SK-N-SH treated with all-trans-retinoic acid at 6 μM for 48 hours (cell line): Measurements from ENCODE around the gene SEC31B.

Experiments
- ATAC-seq: fragments of 200-7000 bp; cut with Tn5 transposase; 3 replicates; pipeline ENCODE4 v1.9.1; 2020; ENCODE audit warnings: mild to moderate bottlenecking, moderate library complexity
- ARNTL ChIP-seq: fragments of 450-650 bp; formaldehyde crosslinking; IDR thresholded peaks from 2 replicates; pipeline ENCODE4 v1.5.0; 2020; ENCODE audit warnings: low read depth, mild to moderate bottlenecking, moderate library complexity, borderline replicate concordance
- BACH2 ChIP-seq: fragments of 250-450 bp; sonication (Bioruptor Pico); IDR thresholded peaks from 2 replicates; pipeline ENCODE4 v1.9.0; 2021; ENCODE audit warnings: mild to moderate bottlenecking, borderline replicate concordance
- CSDC2 ChIP-seq: fragments of 250-450 bp; sonication (Bioruptor Pico); IDR thresholded peaks from 2 replicates; pipeline ENCODE4 v1.5.0; 2020; ENCODE audit warnings: mild to moderate bottlenecking, moderate library complexity
- GLIS3 ChIP-seq: fragments of 250-450 bp; sonication (Bioruptor Pico); IDR thresholded peaks from 2 replicates; pipeline ENCODE4 v1.5.0; 2020; ENCODE audit warnings: mild to moderate bottlenecking, moderate library complexity
- ISL1 ChIP-seq: fragments of 250-450 bp; sonication (Bioruptor Pico); IDR thresholded peaks from 2 replicates; pipeline ENCODE4 v2.1.2; 2022; ENCODE audit warnings: mild to moderate bottlenecking, moderate library complexity
- OSR1 ChIP-seq: fragments of 250-450 bp; sonication (Bioruptor Pico); IDR thresholded peaks from 2 replicates; pipeline ENCODE4 v1.8.0; 2022; ENCODE audit warnings: moderate library complexity, mild to moderate bottlenecking, inconsistent platforms
- PPARA ChIP-seq: fragments of 250-450 bp; sonication (Bioruptor Pico); IDR thresholded peaks from 2 replicates; pipeline ENCODE4 v1.5.0; 2020; ENCODE audit warnings: mild to moderate bottlenecking, borderline replicate concordance
- RARB ChIP-seq: fragments of 250-450 bp; sonication (Bioruptor Pico); IDR thresholded peaks from 2 replicates; pipeline ENCODE4 v1.8.0; 2021; ENCODE audit warnings: mild to moderate bottlenecking, moderate library complexity
- SNAI2 ChIP-seq: fragments of 250-450 bp; sonication (Bioruptor Pico); IDR thresholded peaks from 2 replicates; pipeline ENCODE4 v1.5.0; 2020; ENCODE audit warnings: mild to moderate bottlenecking, moderate library complexity
- TCF4 ChIP-seq: fragments of 250-450 bp; sonication (Bioruptor Pico); IDR thresholded peaks from 2 replicates; pipeline ENCODE4 v1.8.0; 2021; ENCODE audit warnings: mild to moderate bottlenecking, moderate library complexity, borderline replicate concordance
- TOX ChIP-seq: fragments of 250-450 bp; sonication (Bioruptor Pico); IDR thresholded peaks from 2 replicates; pipeline ENCODE4 v1.8.0; 2021; ENCODE audit warnings: mild to moderate bottlenecking, moderate library complexity, borderline replicate concordance
- ZC3H10 ChIP-seq: fragments of 250-450 bp; sonication (Bioruptor Pico); IDR thresholded peaks from 2 replicates; pipeline ENCODE4 v1.5.1; 2021; ENCODE audit warnings: mild to moderate bottlenecking, moderate library complexity
- ZFP3 ChIP-seq: fragments of 250-450 bp; sonication (Bioruptor Pico); IDR thresholded peaks from 2 replicates; pipeline ENCODE4 v1.5.0; 2020; ENCODE audit warnings: mild to moderate bottlenecking, moderate library complexity
- ZFP30 ChIP-seq: fragments of 450-650 bp; formaldehyde crosslinking; IDR thresholded peaks from 2 replicates; pipeline ENCODE4 v1.5.0; 2022; ENCODE audit warnings: mild to moderate bottlenecking, moderate library complexity
- ZNF70 ChIP-seq: fragments of 450-650 bp; formaldehyde crosslinking; IDR thresholded peaks from 2 replicates; pipeline ENCODE4 v1.5.0; 2020; ENCODE audit warnings: mild to moderate bottlenecking, moderate library complexity
- TF ChIP-seq, protein P1 (sequence below): fragments of 250-450 bp; sonication (Bioruptor Pico); IDR thresholded peaks from 2 replicates; pipeline ENCODE4 v1.5.1; 2021; ENCODE audit warnings: mild to moderate bottlenecking, moderate library complexity
- TF ChIP-seq, protein P2 (sequence below): fragments of 250-450 bp; sonication (Bioruptor Pico); IDR thresholded peaks from 2 replicates; pipeline ENCODE4 v1.5.0; 2020; ENCODE audit warnings: mild to moderate bottlenecking, moderate library complexity
- TF ChIP-seq, protein P3 (sequence below): fragments of 250-450 bp; sonication (Bioruptor Pico); IDR thresholded peaks from 2 replicates; pipeline ENCODE4 v1.8.0; 2020; ENCODE audit warnings: mild to moderate bottlenecking, moderate library complexity, borderline replicate concordance
- TF ChIP-seq, protein P4 (sequence below): fragments of 250-450 bp; sonication (Bioruptor Pico); IDR thresholded peaks from 2 replicates; pipeline ENCODE4 v1.5.1; 2020; ENCODE audit warnings: low read depth, mild to moderate bottlenecking, moderate library complexity

The SEC31B gene, protein sequence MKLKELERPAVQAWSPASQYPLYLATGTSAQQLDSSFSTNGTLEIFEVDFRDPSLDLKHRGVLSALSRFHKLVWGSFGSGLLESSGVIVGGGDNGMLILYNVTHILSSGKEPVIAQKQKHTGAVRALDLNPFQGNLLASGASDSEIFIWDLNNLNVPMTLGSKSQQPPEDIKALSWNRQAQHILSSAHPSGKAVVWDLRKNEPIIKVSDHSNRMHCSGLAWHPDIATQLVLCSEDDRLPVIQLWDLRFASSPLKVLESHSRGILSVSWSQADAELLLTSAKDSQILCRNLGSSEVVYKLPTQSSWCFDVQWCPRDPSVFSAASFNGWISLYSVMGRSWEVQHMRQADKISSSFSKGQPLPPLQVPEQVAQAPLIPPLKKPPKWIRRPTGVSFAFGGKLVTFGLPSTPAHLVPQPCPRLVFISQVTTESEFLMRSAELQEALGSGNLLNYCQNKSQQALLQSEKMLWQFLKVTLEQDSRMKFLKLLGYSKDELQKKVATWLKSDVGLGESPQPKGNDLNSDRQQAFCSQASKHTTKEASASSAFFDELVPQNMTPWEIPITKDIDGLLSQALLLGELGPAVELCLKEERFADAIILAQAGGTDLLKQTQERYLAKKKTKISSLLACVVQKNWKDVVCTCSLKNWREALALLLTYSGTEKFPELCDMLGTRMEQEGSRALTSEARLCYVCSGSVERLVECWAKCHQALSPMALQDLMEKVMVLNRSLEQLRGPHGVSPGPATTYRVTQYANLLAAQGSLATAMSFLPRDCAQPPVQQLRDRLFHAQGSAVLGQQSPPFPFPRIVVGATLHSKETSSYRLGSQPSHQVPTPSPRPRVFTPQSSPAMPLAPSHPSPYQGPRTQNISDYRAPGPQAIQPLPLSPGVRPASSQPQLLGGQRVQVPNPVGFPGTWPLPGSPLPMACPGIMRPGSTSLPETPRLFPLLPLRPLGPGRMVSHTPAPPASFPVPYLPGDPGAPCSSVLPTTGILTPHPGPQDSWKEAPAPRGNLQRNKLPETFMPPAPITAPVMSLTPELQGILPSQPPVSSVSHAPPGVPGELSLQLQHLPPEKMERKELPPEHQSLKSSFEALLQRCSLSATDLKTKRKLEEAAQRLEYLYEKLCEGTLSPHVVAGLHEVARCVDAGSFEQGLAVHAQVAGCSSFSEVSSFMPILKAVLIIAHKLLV

DNA sequence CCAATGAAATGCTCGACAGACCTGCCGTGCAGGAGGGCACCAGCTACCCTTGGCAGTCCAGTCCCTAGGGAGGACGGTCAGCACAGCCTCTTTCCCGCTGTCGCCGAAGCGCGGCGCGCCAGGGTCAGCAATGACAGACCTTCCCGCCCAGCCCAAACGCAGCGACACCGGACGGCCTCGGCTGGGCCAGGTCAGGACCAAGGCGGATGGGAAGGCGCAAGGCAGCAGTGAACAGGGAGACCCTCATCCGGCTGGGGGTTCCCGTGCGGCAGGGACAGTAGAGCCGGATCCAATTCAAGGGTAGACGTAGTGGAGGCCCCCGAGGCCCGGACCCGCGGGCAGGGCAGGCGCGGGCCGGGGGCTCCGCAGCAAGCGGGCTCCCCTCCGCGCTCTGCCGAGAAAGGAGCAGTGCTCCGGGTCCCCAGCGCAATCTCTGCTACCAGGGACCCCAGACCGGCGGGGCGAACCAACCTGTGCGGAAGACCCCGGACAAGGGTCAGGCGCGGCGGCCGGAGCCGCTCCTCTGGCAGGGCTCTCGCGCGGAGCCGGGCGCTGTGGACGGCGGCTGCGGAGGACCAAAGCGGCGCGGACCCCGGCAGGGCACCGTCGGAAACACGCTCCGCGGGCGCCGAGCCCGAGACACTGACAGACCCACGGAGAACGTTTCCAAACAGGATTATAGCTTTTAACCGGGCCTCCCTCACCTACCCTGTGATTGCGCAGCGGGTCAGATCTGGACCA, at the start of gene SEC31B:
Gene SEC31B (minus strand): TSS at position 551 of the 741 bp plus-strand sequence. CDS start 2,909 bp downstream, outside the sequence.
- TF ChIP-seq SNAI2 (CRISPR knock-in tag) (no peak), ZNF70 (no peak), GLIS3 (no peak), ISL1 (CRISPR knock-in tag) (no peak), TCF4 (CRISPR knock-in tag) (no peak), PPARA (CRISPR knock-in tag) (no peak), ZFP30 (CRISPR knock-in tag) (no peak), ZC3H10 (no peak)
- TF ChIP-seq, protein P1, sequence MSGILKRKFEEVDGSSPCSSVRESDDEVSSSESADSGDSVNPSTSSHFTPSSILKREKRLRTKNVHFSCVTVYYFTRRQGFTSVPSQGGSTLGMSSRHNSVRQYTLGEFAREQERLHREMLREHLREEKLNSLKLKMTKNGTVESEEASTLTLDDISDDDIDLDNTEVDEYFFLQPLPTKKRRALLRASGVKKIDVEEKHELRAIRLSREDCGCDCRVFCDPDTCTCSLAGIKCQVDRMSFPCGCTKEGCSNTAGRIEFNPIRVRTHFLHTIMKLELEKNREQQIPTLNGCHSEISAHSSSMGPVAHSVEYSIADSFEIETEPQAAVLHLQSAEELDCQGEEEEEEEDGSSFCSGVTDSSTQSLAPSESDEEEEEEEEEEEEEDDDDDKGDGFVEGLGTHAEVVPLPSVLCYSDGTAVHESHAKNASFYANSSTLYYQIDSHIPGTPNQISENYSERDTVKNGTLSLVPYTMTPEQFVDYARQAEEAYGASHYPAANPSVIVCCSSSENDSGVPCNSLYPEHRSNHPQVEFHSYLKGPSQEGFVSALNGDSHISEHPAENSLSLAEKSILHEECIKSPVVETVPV (CRISPR knock-in tag) = no peak
- TF ChIP-seq, protein P2, sequence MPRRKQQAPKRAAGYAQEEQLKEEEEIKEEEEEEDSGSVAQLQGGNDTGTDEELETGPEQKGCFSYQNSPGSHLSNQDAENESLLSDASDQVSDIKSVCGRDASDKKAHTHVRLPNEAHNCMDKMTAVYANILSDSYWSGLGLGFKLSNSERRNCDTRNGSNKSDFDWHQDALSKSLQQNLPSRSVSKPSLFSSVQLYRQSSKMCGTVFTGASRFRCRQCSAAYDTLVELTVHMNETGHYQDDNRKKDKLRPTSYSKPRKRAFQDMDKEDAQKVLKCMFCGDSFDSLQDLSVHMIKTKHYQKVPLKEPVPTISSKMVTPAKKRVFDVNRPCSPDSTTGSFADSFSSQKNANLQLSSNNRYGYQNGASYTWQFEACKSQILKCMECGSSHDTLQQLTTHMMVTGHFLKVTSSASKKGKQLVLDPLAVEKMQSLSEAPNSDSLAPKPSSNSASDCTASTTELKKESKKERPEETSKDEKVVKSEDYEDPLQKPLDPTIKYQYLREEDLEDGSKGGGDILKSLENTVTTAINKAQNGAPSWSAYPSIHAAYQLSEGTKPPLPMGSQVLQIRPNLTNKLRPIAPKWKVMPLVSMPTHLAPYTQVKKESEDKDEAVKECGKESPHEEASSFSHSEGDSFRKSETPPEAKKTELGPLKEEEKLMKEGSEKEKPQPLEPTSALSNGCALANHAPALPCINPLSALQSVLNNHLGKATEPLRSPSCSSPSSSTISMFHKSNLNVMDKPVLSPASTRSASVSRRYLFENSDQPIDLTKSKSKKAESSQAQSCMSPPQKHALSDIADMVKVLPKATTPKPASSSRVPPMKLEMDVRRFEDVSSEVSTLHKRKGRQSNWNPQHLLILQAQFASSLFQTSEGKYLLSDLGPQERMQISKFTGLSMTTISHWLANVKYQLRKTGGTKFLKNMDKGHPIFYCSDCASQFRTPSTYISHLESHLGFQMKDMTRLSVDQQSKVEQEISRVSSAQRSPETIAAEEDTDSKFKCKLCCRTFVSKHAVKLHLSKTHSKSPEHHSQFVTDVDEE = no peak
- TF ChIP-seq, protein P3, sequence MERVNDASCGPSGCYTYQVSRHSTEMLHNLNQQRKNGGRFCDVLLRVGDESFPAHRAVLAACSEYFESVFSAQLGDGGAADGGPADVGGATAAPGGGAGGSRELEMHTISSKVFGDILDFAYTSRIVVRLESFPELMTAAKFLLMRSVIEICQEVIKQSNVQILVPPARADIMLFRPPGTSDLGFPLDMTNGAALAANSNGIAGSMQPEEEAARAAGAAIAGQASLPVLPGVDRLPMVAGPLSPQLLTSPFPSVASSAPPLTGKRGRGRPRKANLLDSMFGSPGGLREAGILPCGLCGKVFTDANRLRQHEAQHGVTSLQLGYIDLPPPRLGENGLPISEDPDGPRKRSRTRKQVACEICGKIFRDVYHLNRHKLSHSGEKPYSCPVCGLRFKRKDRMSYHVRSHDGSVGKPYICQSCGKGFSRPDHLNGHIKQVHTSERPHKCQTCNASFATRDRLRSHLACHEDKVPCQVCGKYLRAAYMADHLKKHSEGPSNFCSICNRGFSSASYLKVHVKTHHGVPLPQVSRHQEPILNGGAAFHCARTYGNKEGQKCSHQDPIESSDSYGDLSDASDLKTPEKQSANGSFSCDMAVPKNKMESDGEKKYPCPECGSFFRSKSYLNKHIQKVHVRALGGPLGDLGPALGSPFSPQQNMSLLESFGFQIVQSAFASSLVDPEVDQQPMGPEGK = no peak

DNA sequence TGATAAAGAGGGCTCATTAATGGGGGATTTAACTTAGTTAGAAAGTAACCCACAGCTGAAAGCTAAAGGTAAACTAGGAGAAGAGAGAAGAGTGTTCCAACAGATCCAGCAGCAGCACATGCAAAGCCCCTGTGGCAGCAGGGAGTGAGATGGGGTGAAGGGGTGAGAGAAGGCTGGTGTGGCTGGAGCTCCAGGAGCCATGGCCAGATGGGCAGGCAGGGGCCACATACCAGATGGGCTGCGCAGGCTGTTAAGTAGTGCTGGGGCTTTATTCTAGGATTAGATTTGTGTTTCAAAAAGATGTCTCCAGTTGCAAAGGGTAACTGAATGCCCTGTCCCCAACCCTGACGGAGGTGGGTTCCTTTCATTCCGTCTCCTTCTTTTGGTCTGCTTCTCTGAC, 49.3 kb upstream of the SEC31B start:
- TF ChIP-seq ZFP30 (CRISPR knock-in tag) = no peak
- no peak for TF ChIP-seq ARNTL (CRISPR knock-in tag)
- no peak for TF ChIP-seq CSDC2
- TF ChIP-seq, protein P3 = no peak
- TF ChIP-seq, protein P4, sequence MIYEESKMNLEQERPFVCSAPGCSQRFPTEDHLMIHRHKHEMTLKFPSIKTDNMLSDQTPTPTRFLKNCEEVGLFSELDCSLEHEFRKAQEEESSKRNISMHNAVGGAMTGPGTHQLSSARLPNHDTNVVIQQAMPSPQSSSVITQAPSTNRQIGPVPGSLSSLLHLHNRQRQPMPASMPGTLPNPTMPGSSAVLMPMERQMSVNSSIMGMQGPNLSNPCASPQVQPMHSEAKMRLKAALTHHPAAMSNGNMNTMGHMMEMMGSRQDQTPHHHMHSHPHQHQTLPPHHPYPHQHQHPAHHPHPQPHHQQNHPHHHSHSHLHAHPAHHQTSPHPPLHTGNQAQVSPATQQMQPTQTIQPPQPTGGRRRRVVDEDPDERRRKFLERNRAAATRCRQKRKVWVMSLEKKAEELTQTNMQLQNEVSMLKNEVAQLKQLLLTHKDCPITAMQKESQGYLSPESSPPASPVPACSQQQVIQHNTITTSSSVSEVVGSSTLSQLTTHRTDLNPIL (CRISPR knock-in tag) = no peak
- no peak for TF ChIP-seq BACH2
- TF ChIP-seq, protein P2 = no peak
- no peak for TF ChIP-seq TCF4 (CRISPR knock-in tag)
- TF ChIP-seq PPARA (CRISPR knock-in tag) = no peak
- no peak for TF ChIP-seq RARB (CRISPR knock-in tag)
- TF ChIP-seq ZFP3 = no peak
- TF ChIP-seq, protein P1 (CRISPR knock-in tag) = no peak
- no peak for TF ChIP-seq ZNF70
- TF ChIP-seq TOX (CRISPR knock-in tag) = no peak
- TF ChIP-seq SNAI2 (CRISPR knock-in tag) = no peak
- TF ChIP-seq GLIS3 = no peak
- TF ChIP-seq OSR1 = no peak
- ATAC-seq = no peak

More for the DNA sequence above, at the start of gene SEC31B:
- peak; percentile 72 for ATAC-seq
